Measurements from ENCODE around the gene ULK4.
"Not testable (repeated sequence)": the region's sequence is repeated elsewhere in the genome, so short reads cannot be mapped to it uniquely, and the experiment has no call there.

The ULK4 gene

DNA sequence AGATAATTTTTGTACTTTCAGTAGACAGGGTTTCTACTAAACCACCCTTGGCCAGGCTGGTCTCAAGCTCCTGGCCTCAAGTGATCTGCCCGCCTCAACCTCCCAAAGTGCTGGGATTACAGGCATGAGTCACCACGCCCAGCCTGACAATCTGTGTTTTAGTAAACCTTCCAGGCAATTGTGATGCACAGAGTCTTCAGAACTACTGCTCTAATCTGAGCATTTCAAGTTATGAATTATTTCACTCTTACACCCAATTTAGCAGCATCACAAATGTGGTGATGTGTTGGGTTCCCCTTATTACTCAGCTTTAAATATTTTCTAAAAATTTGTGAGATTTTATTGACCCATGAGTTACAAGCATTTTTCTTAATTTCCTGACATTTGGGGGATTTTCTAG lies 94.4 kb downstream of the ULK4 start:
- no peak for DNase-seq (ENCODE audit: low spot score)

DNA sequence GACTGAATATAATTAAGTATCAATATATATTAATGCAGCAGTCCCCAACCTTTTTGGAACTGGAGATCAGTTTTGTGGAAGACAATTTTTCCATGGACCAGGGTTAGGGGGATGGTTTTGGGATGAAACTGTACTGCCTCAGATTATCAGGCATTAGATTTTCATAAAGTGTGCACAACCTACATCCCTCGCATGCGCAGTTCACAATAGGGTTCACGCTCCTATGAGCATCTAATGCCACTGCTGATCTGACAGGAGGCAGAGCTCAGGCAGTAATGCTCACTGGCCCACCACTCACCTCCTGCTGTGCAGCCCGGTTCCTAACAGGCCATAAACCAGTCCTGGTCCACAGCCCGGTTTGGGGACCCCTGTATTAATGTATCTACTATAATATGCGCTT lies 95.6 kb downstream of the ULK4 start:
- no peak for DNase-seq (ENCODE audit: low spot score)

DNA sequence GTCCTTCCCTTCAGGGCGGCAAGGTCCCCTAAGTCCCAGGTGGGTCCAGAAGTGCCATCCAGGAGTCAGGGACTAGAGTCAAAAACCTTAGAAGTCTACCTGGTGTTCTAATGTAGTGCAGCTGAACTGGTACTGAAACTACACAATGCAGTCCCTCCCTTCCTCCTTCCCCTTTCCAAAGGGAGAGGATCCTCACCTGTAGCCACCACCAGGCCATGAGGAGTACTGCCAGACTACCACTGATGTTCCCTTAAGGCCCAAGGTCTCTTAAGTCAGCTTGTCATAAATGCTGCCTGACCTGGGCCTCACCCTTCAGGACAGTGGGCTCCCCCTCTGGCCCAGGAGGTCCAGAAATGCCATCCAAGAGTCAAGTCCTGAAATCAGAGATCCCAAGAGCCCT lies 98.9 kb downstream of the ULK4 start:
- DNase-seq (ENCODE audit: low spot score): no peak

DNA sequence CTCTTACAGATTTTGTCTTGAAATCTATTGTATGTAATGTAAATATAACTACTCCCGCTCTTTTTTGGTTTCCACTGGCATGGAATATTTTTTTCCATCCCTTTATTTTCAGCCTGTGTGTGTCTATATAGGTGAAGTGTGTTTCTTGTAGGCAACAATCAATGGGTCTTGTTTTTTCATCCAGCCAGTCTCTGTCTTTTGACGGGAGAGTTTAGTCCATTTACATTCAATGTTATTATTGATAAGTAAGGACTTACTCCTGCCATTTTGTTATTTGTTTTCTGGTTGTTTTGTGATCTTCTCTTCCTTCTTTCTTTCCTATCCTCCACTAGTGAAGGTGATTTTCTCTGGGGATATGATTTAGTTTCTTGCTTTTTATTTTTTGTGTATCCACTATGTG lies 101.4 kb downstream of the ULK4 start:
- DNase-seq (ENCODE audit: low spot score): not testable (repeated sequence)

DNA sequence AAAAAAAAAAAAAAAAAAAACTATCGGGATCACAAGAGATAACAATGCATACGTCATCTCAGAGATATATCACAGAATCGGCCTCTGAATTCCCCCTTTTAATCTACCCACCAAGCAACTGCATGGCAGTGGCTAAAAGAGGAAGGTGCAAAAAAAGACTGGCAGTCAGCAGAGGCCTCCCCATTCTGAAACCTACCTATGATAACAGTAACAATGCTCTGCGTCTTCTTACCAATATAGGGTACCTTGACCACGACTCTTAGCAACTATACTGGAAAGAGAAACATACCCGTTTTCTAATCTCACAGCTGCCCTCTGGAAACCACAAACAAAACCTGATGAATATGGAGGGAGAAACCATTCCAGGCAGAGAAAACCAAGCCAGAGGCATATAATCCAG lies 106.9 kb downstream of the ULK4 start:
- no peak for DNase-seq (ENCODE audit: low spot score)

DNA sequence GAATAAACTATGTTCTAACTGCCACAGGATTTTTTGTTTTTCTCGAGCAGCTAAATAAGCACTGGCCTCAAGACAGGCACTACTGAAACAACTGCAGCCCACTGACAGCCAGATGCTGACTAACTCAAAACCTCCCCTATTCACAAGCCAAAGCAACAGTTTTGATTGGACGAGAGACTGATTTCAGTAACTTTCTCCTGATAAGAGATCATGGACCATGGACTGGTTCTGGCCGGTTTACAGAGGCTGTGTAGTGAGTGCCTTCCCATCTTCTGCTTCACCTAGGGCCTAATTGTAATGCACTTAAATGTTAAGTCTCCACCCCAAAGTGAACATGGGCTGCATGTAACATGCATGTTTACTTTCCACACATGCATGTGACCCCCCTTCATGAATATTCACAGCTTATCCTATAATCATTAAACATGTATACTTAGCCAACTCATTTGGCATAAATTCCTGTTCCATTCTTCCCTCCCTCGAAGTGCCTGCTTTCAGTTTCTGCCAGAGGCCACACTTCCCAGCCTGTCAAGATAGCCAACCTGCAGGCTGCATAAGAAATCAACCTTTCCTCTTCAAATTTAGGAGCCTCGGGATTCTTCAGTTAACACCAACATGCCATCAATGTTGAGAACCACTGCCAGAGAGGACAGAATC lies 108.2 kb downstream of the ULK4 start:
- no peak for DNase-seq (ENCODE audit: low spot score)

DNA sequence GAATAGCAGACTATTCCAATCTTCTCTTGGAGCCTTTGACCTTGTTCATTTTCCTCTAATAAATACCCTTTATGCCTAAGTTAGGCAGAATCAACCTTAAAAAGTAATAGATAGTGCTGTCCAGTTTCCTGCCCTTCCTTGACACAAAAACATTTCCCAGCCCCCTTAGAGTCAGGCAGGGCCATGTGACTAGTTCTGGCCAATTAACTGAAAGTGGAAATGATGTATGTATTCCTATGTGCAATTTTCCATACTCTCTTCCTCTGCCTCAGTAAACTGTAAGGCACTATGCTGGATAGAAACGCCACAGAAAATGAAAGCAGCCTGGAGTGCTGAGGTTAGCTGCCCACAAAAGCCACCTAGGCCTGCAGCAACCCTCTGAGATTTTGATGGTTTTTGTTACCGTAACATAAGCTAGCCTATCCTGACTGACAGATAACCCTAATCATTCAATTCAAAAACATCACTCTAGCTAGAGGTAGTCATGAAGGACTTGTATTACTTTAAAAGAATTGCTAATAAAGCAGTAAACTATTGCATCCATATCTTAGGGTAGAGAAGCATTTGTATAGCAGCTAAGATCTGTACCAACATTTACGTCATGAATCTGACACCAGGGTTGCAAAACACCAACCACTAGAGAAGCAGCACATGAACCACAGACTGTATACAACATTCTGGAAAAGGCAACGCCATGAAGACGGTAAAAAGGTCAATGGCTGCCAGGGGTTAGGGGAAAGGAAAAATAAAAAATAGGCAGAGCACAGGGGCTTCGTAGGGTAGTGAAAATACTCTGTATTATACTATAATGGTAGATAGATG lies 112.9 kb downstream of the ULK4 start:
- DNase-seq (ENCODE audit: low spot score): no peak

DNA sequence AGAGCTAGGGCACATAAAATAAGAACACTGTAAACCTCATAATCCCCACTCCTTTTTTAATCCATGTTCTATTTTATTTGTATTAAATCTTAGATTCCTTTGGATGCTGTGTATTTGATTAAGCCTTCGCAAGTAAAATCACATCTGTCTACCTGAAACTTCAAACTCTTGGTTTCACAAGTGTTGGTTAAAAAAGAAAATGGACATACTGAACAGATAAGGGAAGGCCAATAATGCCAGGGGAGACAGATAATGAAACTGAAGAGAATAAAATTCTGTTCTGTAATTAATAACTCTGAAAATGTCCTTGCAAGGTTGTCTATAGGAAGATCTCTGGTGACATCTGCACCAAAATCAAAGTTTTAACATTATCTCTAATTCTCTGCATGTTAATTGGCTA lies 114.2 kb downstream of the ULK4 start:
- no peak for DNase-seq (ENCODE audit: low spot score)

DNA sequence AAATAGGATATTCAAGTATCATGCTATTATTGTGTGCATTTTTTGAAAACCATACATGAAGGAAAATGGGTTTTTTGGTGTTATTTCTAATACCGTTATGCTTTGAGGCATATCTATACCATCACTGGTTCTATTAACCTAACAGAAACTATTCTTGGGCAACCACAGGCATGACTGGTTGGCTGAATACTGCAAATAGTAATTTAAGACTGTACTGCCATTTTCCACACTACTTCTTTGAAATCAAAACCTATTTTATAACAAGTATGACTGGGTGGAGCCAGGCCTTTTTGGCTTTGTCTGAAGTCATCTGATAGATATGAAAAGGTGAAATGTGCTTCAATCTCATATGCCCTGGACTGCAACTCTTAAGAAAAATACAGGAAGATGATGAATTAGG lies 115.1 kb downstream of the ULK4 start:
- DNase-seq (ENCODE audit: low spot score): no peak

DNA sequence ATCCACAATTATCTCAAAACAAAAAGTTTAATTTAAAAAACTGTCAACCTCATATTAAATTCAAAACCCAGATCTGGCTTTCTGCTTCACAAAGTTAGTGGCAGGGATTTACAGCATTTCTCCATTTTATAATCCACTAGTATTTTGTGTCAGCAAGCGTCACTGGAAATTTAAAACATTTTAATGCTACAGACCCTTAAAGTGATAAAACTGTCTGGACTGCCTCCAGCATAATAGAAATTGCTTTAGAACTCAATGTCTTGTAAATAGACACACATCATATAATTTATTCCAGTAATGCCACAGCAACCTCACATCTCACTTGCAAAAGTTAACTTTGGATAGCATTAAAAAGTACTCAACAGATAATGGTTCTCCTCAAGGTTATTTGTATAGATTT lies 116.1 kb downstream of the ULK4 start:
- DNase-seq (ENCODE audit: low spot score): no peak

DNA sequence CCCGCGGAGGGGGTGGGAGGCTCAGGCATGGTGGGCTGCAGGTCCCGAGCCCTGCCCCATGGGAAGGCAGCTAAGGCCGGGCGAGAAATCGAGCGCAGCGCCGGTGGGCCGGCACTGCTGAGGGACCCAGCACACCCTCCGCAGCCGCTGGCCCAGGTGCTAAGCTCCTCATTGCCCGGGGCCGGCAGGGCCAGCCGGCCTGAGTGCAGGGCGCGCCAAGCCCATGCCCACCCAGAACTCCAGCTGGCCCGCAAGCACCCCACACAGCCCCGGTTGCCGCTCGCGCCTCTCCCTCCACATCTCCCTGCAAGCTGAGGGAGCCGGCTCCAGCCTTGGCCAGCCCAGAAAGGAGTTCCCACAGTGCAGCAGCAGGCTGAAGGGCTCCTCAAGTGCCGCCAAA lies 117.6 kb downstream of the ULK4 start:
- DNase-seq (ENCODE audit: low spot score): not testable (repeated sequence)

DNA sequence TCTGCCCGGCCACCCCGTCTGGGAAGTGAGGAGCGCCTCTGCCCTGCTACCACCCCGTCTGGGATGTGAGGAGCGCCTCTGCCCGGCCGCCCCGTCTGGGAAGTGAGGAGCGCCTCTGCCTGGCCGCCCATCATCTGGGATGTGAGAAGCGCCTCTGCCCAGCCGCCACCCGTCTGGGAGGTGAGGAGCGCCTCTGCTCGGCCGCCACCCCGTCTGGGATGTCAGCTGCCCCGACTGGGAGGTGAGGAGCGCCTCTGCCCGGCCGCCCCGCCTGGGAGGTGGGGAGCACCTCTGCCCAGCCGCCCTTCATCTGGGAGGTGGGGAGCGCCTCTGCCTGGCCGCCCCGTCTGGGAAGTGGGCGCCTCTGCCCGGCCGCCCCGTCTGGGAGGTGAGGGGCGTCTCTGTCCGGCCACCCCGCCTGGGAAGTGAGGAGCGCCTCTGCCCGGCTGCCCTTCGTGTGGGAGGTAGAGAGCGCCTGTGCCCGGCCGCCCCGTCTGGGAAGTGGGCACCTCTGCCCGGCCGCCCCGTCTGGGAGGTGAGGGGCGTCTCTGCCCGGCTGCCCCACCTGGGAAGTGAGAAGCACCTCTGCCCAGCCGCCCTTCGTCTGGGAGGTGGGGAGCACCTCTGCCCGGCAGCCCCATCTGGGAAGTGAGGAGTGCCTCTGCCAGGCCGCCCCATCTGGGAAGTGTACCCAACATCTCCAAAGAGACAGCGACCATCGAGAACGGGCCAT lies 120.8 kb downstream of the ULK4 start:
- not testable (repeated sequence) for DNase-seq (ENCODE audit: low spot score)

DNA sequence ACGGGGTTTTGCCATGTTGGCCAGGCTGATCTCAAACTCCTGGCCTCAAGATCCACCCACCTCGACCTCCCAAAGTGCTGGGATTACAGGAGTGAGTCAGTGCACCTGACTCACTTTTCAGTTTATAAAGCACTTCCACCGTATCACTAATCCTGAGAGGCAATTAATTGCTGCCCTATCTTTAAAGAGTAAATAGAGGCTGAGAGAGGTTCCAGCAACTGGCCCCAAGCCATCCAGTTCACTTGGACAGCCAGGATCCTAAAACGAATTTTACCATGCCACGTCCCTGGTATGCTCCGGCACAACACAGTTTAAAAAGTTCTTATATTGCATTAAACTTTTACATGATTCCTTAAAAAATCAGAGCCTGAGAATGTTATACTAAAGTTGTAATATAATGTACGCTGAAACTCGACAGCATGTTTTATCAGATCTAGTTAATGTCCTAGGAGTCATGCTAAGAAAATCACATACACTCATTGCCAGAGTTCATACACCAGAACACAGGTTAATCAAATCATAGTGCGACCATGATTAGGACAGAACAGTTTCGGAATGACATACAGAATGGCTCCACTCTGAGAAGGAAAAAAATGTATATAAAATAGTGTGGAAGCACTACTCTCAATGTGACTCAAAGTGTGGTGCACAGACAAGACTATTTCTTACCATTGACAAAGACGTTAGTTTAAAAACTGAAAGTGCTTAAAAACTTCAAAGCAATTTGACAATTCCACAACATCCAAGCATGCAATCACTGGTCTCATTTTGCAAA lies 125.4 kb downstream of the ULK4 start:
- DNase-seq (ENCODE audit: low spot score): no peak

DNA sequence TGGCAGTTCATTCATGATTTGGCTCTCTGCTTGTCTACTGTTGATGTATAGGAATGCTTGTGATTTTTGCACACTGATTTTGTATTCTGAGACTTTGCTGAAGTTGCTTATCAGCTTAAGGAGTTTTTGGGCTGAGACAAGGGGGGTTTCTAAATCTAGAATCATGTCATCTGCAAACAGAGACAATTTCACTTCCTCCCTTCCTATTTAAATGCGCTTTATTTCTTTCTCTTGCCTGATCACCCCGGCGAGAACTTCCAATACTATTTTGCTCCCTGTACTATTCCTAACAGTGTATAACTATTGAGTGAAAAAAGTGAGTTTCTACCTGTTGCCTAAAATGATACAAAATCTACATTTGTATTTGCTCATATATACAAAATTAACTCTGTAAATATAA lies 128.3 kb downstream of the ULK4 start:
- no peak for DNase-seq (ENCODE audit: low spot score)

DNA sequence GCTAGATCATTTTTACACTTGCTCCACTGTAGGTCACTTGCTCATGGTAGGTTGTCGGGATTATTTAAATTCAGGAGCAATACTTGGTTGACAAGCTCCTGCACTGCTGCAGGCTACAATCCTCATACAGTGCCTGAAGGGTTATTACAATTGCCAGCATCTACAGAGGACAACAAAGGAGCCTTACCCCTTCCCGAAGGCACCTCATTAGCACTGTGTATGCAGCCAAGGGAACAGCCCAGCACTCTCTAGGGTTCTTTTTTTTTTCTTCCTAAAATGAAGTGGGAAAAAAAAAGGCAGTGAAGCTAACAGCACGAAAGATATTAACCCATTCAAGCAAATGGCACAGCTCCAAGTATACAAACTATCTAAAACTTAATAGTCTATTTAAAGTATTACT lies 142.7 kb downstream of the ULK4 start:
- DNase-seq (ENCODE audit: low spot score): no peak

DNA sequence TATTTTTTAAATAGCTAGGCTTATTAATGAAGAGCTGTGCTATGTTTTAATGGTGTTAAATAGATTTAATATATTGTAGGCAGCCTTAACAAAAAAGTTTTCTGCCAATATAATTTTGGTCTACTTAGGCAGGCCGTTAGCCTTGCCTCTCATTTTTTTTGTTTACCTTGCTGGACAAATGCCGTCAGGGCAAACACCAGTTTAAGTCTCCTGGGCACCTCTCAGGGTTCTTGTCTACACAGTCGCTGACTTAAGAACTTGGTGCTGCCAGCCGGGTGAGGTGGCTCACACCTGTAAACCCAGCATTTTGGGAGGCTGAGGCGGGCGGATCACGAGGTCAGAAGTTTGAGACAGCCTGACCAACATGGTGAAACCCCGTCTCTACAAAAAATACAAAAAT lies 153.3 kb downstream of the ULK4 start:
- DNase-seq (ENCODE audit: low spot score): no peak

DNA sequence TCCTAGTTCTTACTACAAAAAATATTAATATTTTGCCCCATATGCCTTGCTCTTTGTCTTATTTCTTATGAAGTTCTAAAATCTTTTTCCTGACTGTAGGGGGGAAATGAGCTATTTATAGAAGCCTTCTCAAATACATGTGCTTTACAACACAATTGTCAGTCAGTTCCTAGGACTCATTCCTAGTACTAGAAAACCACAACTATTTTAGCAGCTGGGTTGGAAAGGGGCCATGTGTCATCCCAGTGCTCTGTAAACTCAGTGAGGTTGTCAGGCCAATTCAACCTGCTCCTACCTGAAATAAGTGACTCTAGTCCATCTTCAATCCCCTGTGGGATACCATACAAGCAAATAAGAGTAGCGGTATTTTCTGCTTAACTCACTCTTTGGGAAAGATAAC lies 153.8 kb downstream of the ULK4 start:
- DNase-seq (ENCODE audit: low spot score): no peak

DNA sequence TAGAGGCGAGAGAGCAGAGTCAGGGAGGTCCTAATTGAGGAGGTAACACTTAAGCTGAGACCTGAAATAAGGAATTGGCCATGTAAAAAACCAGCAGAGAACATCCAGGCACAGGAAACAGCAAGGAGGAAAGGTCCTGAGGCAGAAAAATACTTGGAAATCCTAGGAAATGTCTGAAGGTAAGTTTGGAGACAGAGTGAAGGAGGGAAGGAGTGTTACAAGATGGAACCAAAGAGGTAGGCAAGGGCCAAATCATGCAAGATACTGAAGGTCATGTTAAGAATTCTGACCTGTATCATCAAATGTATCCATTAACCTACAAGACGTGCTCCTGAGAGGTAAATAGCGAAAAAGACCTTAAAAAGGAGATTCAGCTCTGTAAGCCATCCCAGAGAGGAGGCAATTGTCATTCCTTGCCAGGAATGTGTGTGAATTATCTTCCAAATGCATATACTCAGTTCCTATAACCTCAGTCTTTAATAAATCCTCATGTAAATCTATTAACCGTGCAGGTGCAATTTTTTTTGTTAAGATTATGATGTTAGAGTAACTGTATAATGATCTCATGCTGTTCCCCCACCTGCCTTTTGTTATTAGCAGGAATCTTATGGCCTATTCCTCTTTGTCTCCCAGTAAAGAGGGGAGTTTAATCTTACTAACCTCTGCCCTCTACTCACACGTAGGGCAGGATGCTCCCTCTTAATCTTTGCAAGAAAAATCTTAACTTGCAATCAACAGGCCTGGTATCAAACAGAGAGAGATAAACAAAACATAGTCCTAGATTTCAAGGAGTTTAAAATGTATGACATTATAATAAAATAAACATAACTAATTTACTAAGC lies 166.9 kb downstream of the ULK4 start:
- DNase-seq (ENCODE audit: low spot score): no peak

DNA sequence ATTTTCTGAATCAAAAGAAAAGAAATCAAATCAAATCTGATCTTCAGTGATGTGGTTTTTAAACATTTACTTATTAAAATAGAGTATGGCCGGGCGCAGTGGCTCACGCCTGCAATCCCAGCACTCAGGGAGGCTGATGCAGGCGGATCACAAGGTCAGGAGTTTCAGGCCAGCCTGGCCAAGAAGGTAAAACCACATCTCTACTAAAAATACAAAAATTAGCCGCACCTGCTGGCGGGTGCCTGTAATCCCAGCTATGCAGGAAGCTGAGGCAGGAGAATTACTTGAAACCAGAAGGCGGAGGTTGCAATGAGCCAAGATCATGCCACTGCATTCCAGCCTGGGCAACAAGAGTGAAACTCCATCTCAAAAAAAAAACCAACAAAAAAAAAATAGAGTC lies 169.1 kb downstream of the ULK4 start:
- no peak for DNase-seq (ENCODE audit: low spot score)

DNA sequence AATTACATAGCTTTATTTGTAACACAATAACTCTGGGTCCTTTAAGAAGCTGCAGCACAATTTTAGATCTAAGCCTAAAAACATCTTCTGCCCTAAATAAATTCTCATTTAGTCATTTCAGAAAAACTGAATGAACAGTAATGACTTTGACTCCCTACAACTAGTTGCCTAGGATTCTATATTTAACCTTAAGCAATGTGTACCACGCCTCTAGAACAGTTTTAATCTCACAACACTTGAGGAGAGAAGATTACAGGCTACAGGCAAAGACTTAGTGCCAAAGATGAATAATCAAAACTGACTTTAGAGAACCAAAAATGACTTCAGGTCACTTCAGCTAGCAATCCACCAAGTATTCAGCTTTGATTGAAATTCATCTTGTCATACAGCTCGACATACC lies 192.8 kb downstream of the ULK4 start:
- no peak for DNase-seq (ENCODE audit: low spot score)

DNA sequence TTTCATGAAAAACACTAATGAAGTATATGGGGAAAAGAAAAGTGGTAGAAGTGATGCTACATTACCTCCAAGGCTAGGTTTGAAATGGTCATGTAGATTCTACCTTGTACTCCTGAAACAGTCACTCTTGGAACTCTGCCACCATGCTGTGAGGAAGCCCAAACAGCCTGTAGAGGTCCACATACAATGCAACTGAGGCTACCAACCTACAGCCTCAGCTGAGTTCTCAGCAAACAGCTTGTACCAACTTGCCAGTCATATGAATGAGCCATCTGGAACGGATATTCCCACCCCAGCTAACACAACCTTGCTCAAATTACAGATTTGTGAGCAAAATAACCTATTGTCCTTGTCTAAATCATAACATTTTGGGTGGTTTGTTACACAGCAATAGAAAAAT lies 193.5 kb downstream of the ULK4 start:
- no peak for DNase-seq (ENCODE audit: low spot score)
